T-helper 17 cell (primary cell): ENCODE data around the gene RAB8A. TPM values are rescaled to one million over a fixed set of nuclear protein-coding genes. Genes with fewer than 3 reads are reported as not detected.

ENCODE experiments used
- ATAC-seq: fragments of 150-1000 bp; cut with Tn5 transposase; 2 replicates; pipeline ENCODE4 v1.10.0; 2021; ENCODE audit warnings: mild to moderate bottlenecking, moderate library complexity
- DNase-seq, 3 donors: peaks; one replicate each; pipeline versions ENCODE4 v3.0.0 to v3.0.0-alpha.2; 2020 to 2021
- H3K9me3 ChIP-seq: one replicate; pipeline ENCODE4 v1.7.0; 2013; ENCODE audit warnings: low read length, mild to moderate bottlenecking; ENCODE audit not compliant: control insufficient read depth, poor library complexity, severe bottlenecking
- H3K27ac Mint-ChIP-seq: one replicate; pipeline ENCODE4 v1.8.0; 2022; ENCODE audit warnings: mild to moderate bottlenecking, moderate library complexity, mixed read lengths
- H3K27me3 Mint-ChIP-seq: one replicate; pipeline ENCODE4 v1.8.0; 2022; ENCODE audit warnings: mixed read lengths
- H3K36me3 Mint-ChIP-seq: one replicate; pipeline ENCODE4 v1.8.0; 2022; ENCODE audit warnings: low read depth, mixed read lengths
- H3K4me1 Mint-ChIP-seq: one replicate; pipeline ENCODE4 v1.8.0; 2022; ENCODE audit warnings: mild to moderate bottlenecking, mixed read lengths
- H3K4me3 Mint-ChIP-seq: one replicate; pipeline ENCODE4 v1.8.0; 2022; ENCODE audit warnings: mild to moderate bottlenecking, moderate library complexity, mixed read lengths
- total RNA-seq, 4 donors: library from RNA in 2 of 4; stranded (reverse) in 2 of 4; gene quantifications; one replicate each; pipeline ENCODE4 v1.2.3 and lab custom pipeline; 2022 to 2026

Gene RAB8A
- total RNA-seq, 2 donors from 2014 or later, result 97.5 to 105 TPM

DNA sequence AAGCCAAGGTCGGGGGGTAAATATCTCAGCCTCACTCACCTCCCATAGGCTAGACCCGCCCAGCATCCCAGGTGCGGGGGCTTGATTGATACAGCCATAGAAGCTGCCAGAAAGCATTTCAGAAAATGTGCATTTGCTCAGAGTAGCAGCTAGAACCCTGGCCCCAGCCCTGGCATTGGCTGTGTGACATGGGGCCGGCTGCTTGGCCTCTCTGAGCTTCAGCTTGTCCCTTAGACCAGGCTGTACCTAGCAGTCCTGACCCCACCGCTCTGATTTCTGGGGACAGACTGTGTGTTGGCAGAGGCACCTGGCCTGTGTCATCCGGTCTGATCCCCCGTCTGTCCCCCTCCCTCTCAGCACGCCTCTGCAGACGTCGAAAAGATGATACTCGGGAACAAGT lies 15.4 kb downstream of the RAB8A start:
- DNase-seq, result no peak
- no peak overlapping the region for H3K4me3 Mint-ChIP-seq
- no peaks in the 10 kb centered on the region for H3K9me3 ChIP-seq
- H3K4me1 Mint-ChIP-seq, result peaks cover 8% of the 10 kb centered on the region
- no peak overlapping the region for H3K27ac Mint-ChIP-seq
- no peaks in the 10 kb centered on the region for H3K27me3 Mint-ChIP-seq
- no peak for ATAC-seq
- H3K36me3 Mint-ChIP-seq, result peaks cover 21% of the 10 kb centered on the region

DNA sequence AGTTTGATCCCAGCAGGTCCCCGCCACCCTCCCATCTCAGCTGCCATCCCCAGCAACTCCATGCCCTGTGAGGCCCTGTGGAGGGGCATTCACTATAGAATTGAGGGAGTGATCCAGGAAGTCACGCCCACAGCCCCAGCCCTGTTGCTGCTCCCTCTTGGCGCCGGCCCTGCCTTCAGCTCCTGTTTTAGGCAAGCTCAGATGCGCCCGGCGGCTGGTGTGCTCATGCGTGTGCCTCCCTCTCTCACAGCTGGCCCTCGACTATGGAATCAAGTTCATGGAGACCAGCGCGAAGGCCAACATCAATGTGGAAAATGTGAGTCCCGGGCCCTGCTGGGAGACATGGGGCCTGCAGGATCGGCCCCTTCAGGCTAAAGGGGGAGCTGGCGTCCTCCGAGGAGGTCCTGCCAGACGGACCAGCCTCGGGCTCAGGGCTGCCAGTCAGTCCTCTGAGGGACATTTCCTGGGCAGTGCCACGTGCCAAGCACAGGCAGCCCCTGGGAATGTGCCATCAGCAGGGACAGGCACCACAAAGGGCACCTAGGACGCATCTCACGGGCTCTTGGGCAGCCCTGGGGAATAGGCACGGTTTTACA lies 16.2 kb downstream of the RAB8A start:
- peaks cover 21% of the 10 kb centered on the region for H3K36me3 Mint-ChIP-seq
- H3K27me3 Mint-ChIP-seq, result no peaks in the 10 kb centered on the region
- H3K4me1 Mint-ChIP-seq, result peaks cover 7% of the 10 kb centered on the region
- ATAC-seq (no peak), DNase-seq (no peak)
- H3K9me3 ChIP-seq, result no peaks in the 10 kb centered on the region
- H3K4me3 Mint-ChIP-seq, result no peak overlapping the region
- H3K27ac Mint-ChIP-seq, result no peak overlapping the region

DNA sequence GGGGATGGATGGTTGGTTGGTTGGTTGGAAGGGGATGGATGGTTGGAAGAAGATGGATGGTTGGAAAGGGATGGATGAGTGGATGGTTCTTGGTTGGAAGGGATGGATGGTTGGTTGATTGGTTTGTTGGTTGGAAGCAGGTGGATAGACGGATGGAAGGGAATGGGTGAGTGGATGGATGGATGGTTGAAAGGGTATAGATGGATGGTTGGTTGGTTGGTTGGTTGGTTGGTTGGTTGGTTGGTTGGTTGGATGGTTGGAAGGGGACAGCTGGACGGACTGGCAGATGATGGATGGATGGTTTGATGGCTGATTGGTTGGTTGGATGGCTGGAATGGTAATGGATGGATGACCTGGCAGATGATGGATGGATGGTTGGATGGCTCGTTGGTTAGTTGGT lies 20.0 kb downstream of the RAB8A start:
- Mint-ChIP-seq H3K27me3 (no peaks in the 10 kb centered on the region), H3K4me3 (peak overlapping the region; percentile 0), H3K27ac (no peak overlapping the region), H3K4me1 (peaks cover 5% of the 10 kb centered on the region), H3K36me3 (peaks cover 24% of the 10 kb centered on the region)
- no peaks in the 10 kb centered on the region for H3K9me3 ChIP-seq
- ATAC-seq (no peak), DNase-seq (no peak)

DNA sequence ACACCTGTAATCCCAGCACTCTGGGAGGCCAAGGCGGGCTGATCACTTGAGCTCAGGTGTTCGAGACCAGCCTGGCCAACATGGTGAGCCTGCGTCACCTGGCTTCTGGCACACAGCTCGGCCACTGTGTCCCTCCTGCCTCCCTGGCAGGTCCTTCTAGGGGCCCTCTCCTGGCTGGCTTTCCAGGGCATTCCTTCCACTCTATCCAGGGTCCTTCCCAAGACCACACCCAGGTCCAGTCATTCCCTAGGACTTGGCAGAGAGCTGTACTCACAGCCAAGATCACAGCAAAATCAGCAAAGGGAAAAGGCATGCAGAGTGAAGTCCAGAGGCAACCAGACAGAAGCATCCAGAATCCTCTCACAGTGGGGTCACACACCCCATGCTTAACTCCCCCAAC lies 22.1 kb downstream of the RAB8A start:
- H3K9me3 ChIP-seq, result no peaks in the 10 kb centered on the region
- H3K4me3 Mint-ChIP-seq, result no peak overlapping the region
- ATAC-seq (no peak), DNase-seq (no peak)
- H3K4me1 Mint-ChIP-seq, result peaks cover 5% of the 10 kb centered on the region
- H3K27ac Mint-ChIP-seq, result no peak overlapping the region
- H3K27me3 Mint-ChIP-seq, result no peaks in the 10 kb centered on the region
- peaks cover 21% of the 10 kb centered on the region for H3K36me3 Mint-ChIP-seq

DNA sequence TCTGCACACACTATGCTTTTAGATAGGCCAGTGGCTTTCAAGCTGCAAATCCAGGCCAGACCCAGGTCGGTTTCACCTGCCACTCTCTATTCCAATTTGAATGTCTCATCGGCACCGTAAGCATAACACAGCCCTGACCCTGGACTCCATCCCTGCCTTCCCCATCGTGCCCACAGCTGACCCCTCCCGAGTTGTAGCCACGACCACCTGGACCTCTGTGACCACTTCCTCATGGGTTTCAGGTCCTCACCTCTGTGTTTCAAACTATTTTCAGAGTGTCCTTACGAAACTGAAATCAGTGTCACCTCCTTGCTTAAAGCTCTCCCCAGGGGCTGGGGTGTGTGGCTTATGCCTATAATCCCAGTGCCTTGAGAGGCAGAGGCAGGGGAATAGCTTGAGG lies 22.8 kb downstream of the RAB8A start:
- peaks cover 5% of the 10 kb centered on the region for H3K4me1 Mint-ChIP-seq
- DNase-seq (no peak), ATAC-seq (no peak)
- no peak overlapping the region for H3K27ac Mint-ChIP-seq
- no peak overlapping the region for H3K4me3 Mint-ChIP-seq
- no peaks in the 10 kb centered on the region for H3K9me3 ChIP-seq
- H3K27me3 Mint-ChIP-seq, result no peaks in the 10 kb centered on the region
- peaks cover 18% of the 10 kb centered on the region for H3K36me3 Mint-ChIP-seq

DNA sequence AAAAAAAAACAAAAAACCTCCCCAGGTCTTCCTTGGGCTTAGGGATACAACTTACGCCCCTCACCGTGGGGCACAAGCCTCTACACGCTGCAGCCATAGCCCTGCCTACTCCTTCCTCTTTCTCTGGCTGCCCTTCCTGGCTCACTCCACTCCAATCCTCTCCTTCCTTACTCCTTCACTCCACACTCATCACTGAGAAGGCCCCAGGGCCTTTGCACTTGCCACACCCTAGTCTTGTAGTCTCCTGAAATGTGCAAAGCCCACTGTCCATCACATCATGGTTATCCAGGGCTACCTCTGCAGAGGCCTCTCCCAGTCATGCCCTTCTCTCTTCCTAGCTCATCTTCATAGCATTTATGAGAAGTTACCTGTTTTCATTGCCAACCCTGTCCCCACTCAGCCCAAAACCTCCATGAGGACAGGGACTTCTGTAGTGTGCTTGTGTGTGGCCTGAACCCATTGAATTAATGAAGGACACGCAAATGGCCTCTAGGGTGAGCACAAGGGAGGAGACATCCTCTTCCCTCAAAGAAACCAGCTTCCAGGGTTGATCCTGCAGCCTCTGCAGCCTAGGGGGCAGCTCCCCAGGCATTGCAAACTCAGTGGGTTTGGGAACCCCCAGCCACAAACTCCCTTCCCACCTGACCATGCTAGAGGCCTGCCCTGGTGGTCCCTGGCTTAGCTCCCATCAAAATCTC lies 23.9 kb downstream of the RAB8A start:
- H3K9me3 ChIP-seq, result no peaks in the 10 kb centered on the region
- Mint-ChIP-seq H3K4me1 (peaks cover 8% of the 10 kb centered on the region), H3K36me3 (peaks cover 15% of the 10 kb centered on the region), H3K27me3 (no peaks in the 10 kb centered on the region), H3K27ac (no peak overlapping the region), H3K4me3 (no peak overlapping the region)
- ATAC-seq (no peak), DNase-seq (no peak)

DNA sequence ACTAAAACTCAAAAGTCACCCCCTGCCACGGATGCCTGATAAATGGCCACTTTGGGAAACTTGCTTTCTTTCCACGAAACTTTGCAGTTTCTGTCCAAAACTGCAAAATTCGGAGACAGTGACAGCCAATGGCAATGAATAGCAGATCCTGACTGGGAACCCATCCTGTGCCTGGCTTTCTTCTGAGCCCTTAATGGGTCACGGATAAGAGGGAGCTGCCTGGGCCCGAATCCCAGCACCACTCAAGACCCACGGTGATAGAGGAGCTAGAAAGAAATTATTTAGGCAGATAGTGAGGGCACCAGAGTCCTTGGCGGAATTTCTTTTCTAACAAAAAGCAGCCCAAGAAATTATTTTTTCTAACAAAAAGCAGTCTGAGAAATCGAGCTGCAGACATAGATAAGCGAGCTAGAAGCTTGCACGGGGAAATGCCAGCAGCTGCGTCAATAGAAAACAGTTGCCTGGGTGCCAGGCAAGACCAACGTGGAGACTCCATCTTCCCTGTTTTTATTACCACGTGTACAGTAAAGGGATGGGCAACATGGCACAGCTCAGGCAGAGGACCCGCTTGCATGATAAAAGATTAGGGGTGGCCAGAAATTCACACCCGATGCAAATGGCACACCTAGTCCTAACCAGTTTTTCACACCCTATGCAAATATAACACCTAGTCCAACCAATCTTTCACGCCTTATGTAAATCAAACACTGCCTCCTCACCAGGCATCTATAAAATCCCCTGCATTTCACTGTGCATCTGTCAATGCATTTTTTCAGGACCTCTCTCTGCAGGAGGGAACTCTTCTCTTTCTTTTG lies 24.7 kb downstream of the RAB8A start:
- ATAC-seq (no peak), DNase-seq (no peak)
- no peaks in the 10 kb centered on the region for H3K9me3 ChIP-seq
- Mint-ChIP-seq H3K27me3 (no peaks in the 10 kb centered on the region), H3K36me3 (peaks cover 11% of the 10 kb centered on the region), H3K4me1 (peaks cover 14% of the 10 kb centered on the region), H3K27ac (no peak overlapping the region), H3K4me3 (no peak overlapping the region)

DNA sequence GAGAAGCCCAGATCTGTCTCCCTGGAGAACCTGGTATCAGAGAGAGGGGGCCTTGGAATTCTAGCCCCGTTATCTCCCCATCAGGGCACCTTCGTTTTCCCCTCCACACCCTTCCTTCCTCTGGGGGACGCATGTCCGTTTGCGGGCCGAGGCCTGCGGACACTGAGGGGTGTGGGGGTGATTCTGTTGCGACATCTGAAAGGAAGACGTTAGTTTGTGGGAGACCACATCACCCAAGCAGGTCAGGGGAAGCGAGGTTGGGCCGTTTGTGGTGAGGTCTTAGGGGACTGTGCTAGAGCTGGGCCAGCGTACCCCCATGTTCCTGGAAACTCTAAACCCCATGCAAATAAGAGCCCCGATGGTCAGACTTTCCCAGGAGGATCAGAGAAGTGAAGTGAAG lies 28.1 kb downstream of the RAB8A start:
- peaks cover 4% of the 10 kb centered on the region for H3K36me3 Mint-ChIP-seq
- DNase-seq, result no peak
- no peak for ATAC-seq
- no peak overlapping the region for H3K4me3 Mint-ChIP-seq
- H3K9me3 ChIP-seq, result no peaks in the 10 kb centered on the region
- peak overlapping the region; percentile 78 for H3K27ac Mint-ChIP-seq
- no peaks in the 10 kb centered on the region for H3K27me3 Mint-ChIP-seq
- H3K4me1 Mint-ChIP-seq, result peaks cover 29% of the 10 kb centered on the region

DNA sequence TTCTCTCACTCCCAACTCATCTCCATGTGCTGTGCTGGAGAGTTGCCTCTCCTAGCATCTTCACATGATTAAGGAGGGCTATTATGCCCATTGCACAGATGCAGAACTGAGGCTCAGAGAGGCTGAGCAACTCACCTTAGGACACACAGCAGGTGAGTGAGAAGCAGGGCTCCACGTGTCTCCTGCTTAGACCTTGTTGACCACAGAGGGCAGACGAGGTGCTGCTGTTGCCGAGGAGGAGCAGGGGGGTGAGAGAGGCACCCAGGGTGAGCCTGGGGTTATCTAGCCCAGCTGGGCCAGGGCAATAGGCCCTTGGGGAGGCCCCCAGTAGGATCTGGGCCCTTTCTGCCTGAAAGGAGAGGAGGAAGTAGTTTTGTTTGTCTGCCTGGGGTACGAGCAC lies 29.4 kb downstream of the RAB8A start:
- H3K27ac Mint-ChIP-seq, result peak overlapping the region; percentile 41
- no peak for DNase-seq
- no peaks in the 10 kb centered on the region for H3K27me3 Mint-ChIP-seq
- H3K36me3 Mint-ChIP-seq, result peaks cover 4% of the 10 kb centered on the region
- no peaks in the 10 kb centered on the region for H3K9me3 ChIP-seq
- peaks cover 32% of the 10 kb centered on the region for H3K4me1 Mint-ChIP-seq
- ATAC-seq, result peak; percentile 29
- no peak overlapping the region for H3K4me3 Mint-ChIP-seq

DNA sequence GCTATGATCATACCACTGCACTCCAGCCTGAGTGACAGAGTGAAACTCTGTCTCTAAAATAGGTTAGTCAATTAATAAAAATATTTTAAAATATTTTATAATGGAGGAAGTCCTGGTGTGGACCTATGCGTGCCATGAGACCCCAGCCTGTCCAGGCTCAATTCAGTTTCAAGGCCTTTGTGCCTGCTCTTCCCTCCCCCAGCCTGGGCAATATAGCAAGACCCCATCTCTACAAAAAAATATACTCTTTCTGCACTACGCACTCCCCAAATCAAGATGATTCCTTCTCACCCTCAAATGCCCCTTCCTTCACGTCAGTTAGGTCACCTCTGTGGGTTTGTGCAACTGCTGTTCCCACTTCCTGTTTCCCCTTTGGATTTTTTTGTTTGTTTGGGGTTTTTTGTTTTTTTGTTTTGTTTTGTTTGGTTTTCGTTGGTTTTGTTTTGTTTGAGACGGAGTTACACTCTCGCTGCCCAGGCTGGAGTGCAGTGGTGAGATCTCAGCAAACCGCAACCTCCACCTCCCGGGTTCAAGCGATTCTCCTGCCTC lies 30.4 kb downstream of the RAB8A start:
- peaks cover 30% of the 10 kb centered on the region for H3K4me1 Mint-ChIP-seq
- ATAC-seq, result no peak
- DNase-seq, result no peak
- no peak overlapping the region for H3K27ac Mint-ChIP-seq
- no peaks in the 10 kb centered on the region for H3K27me3 Mint-ChIP-seq
- no peaks in the 10 kb centered on the region for H3K9me3 ChIP-seq
- no peak overlapping the region for H3K4me3 Mint-ChIP-seq
- peaks cover 4% of the 10 kb centered on the region for H3K36me3 Mint-ChIP-seq

DNA sequence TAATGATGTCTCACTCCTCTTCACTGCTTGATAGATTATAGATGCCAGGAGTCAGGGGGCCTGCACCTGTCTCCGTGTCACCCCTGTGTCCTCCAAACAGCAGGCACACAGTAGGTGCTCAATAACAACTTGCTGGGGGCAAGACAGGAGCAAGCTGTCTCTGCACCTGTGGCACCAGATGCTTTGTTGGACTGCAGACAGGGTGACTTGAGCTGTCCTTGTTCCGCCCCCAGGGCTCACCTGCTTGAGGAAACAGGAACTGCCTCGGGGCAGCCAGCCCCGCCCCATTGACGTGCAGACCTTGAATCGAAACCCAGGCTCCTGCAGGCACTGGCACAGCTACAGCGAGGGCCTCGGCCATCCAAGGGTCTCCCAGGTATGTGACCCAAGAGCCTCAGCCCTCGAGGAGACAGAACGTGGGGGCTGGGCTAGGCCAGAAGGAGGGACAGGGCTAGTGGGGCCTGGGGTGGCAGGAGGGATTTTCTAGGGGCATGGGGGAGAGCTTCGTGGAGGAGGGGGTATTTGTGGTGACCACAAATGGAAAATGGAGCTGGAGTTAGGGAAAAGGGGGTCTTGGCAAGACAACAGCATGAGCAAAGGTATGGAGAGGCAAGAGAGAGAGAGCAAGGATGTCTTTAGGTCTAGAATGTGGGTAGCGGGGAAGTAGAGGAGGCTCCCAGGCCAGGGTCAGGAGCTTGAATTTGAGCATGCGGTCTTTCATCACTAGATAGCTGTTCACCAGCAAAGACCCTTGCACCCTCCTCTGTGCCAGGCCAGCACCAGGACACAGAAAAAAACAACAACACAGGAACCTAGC lies 31.9 kb downstream of the RAB8A start, which contains the start of gene HSH2D:
HSH2D (plus strand) TSS at position 287 of the 817 bp plus-strand sequence. CDS start 5,066 bp downstream, outside the sequence.
- Mint-ChIP-seq H3K4me1 (peaks cover 30% of the 10 kb centered on the region), H3K27ac (peak within 1 kb of the TSS; percentile 99), H3K4me3 (peak within 1 kb of the TSS; percentile 98), H3K36me3 (peaks cover 4% of the 10 kb centered on the region), H3K27me3 (no peaks in the 10 kb centered on the region)
- no peaks in the 10 kb centered on the region for H3K9me3 ChIP-seq
- ATAC-seq (peak; percentile 99), DNase-seq (peak; percentile 57 to 73 (median 58))

DNA sequence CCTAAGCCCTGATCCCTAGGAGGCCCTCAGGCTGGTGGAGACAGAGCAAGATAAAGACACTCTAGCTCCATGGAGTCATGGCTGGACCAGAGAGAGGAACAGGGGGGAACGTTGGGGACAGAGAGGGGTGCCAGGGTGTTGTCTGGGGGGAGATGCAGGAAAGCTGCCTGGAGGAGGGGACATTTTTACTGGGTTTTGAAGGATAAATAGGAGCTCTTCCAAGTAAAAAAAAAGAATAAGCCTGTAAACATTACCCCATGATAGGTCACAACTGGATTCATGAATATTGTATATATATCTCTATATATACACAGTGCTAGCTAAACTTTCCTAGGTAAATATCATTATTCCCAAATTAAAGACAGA lies 32.5 kb downstream of the RAB8A start:
- DNase-seq, result no peak
- ATAC-seq, result no peak
- Mint-ChIP-seq H3K36me3 (peaks cover 4% of the 10 kb centered on the region), H3K4me3 (peak overlapping the region; percentile 98), H3K4me1 (peaks cover 30% of the 10 kb centered on the region), H3K27ac (peak overlapping the region; percentile 99), H3K27me3 (no peaks in the 10 kb centered on the region)
- no peaks in the 10 kb centered on the region for H3K9me3 ChIP-seq
